GM10248 (cell line): ENCODE results near the gene NES.

Source experiments
- CTCF ChIA-PET: fragments of 300-600 bp; sonication (Branson Sonifier 250); formaldehyde crosslinking; extraction: SDS; loops from one replicate; lab custom pipeline; 2021; ENCODE audit warnings: antibody characterized with exemption; lab: Yijun Ruan, JAX
- POLR2A ChIA-PET: fragments of 350-650 bp; sonication (Branson Sonifier 250); formaldehyde crosslinking; extraction: SDS; loops from one replicate; lab custom pipeline; 2020; ENCODE audit warnings: antibody characterized with exemption; lab: Yijun Ruan, JAX
- DNase-seq: peaks from one replicate; pipeline ENCODE4 v3.0.0; 2012; ENCODE audit errors: extremely low spot score
- CTCF ChIP-seq: IDR thresholded peaks from 2 replicates; pipeline ENCODE4 v1.5.1; 2012; ENCODE audit warnings: mild to moderate bottlenecking, low read depth; ENCODE audit errors: extremely low read depth, missing control alignments, control extremely low read depth

Gene NES

GRCh38 chr1:156652992-156653355 lies 24.2 kb downstream of the NES start:
- ChIA-PET POLR2A (no interaction called here), CTCF (interaction anchor here (0.8 to 5.8 kb wide), 4 partner anchors 8 to 73 kb away, joined by 3 to 61 read pairs (median 28); no protein-coding TSS in a partner anchor)

GRCh38 chr1:156652131-156652991 lies 24.8 kb downstream of the NES start:
- ChIA-PET POLR2A (no interaction called here), CTCF (interaction anchor here (0.7 to 5.8 kb wide), 8 partner anchors 9 to 73 kb away, joined by 3 to 61 read pairs (median 4); partner anchors contain the start of gene NES)
- TF ChIP-seq CTCF: no peak
- no peak for DNase-seq

More at GRCh38 chr1:156652992-156653355, 24.2 kb downstream of the NES start:
- DNase-seq: no peak
- no peak for TF ChIP-seq CTCF

- POLR2A ChIA-PET: no interaction called here
- TF ChIP-seq CTCF: no peak
- CTCF ChIA-PET: interaction anchor here (0.9 to 5.8 kb wide), 16 partner anchors 9 to 263 kb away, joined by 3 to 61 read pairs (median 4); partner anchors contain the start of gene CRABP2
- DNase-seq: no peak
Observed at GRCh38 chr1:156648951-156649350, 28.3 kb downstream of the NES start.

- ChIA-PET POLR2A (no interaction called here), CTCF (interaction anchor here (0.9 to 5.8 kb wide), 16 partner anchors 10 to 263 kb away, joined by 3 to 61 read pairs (median 4); partner anchors contain the start of gene CRABP2)
- TF ChIP-seq CTCF: no peak
- no peak for DNase-seq
Observed at GRCh38 chr1:156648496-156648895, 28.7 kb downstream of the NES start.

GRCh38 chr1:156647351-156647750 lies 29.9 kb downstream of the NES start:
- ChIA-PET POLR2A (no interaction called here), CTCF (interaction anchor here (2.4 to 5.8 kb wide), 3 partner anchors 14 to 145 kb away, joined by 6 to 52 read pairs (median 16); no protein-coding TSS in a partner anchor)
- no peak for TF ChIP-seq CTCF

GRCh38 chr1:156646738-156647211 lies 30.4 kb downstream of the NES start:
- CTCF ChIA-PET: interaction anchor here (1.3 to 2.6 kb wide), 4 partner anchors 10 to 145 kb away, joined by 3 to 16 read pairs (median 6); no protein-coding TSS in a partner anchor
- POLR2A ChIA-PET: no interaction called here
- DNase-seq: no peak
- no peak for TF ChIP-seq CTCF

More at GRCh38 chr1:156647351-156647750, 29.9 kb downstream of the NES start:
- no peak for DNase-seq
